Caco-2 (cell line): ENCODE data around the gene TIGD1. TPM values are rescaled to one million over a fixed set of nuclear protein-coding genes. Genes with fewer than 3 reads are reported as not detected.

Source experiments
- BruUV-seq: library from RNA; stranded (reverse); fragments of 400-500 nt; replicated peaks from 2 replicates; lab custom pipeline; 2021; lab: Mats Ljungman, UMichigan
- CTCF ChIA-PET: fragments of 300-600 bp; sonication (Branson Sonifier 250); formaldehyde crosslinking; loops from one replicate; lab custom pipeline; 2022; ENCODE audit warnings: antibody characterized with exemption; lab: Charles Lee
- POLR2A ChIA-PET: fragments of 300-600 bp; sonication (Branson Sonifier 250); formaldehyde crosslinking; loops from one replicate; lab custom pipeline; 2022; ENCODE audit warnings: antibody characterized with exemption; lab: Charles Lee
- DNase-seq, 2 experiments: peaks; one replicate each; pipeline versions ENCODE4 v3.0.0 to v3.0.0-alpha.2; 2020 to 2022
- H3K27me3 ChIP-seq: replicated peaks from 2 replicates; pipeline ENCODE4 v1.6.0; 2011; ENCODE audit warnings: low read length; ENCODE audit not compliant: control insufficient read depth, insufficient read depth
- H3K36me3 ChIP-seq: 2 replicates; pipeline ENCODE4 v1.5.1; 2011; ENCODE audit warnings: low read length; ENCODE audit not compliant: control insufficient read depth, insufficient read depth
- H3K4me1 ChIP-seq: fragments of 250-450 bp; sonication (Bioruptor Pico); 2 replicates; pipeline ENCODE4 v1.5.1; 2020; ENCODE audit warnings: mild to moderate bottlenecking
- H3K4me3 ChIP-seq: 2 replicates; pipeline ENCODE4 v1.5.1; 2011; ENCODE audit warnings: low read depth, mild to moderate bottlenecking, control low read depth, low read length
- H3K9me3 ChIP-seq: fragments of 250-450 bp; sonication (Bioruptor Pico); 2 replicates; pipeline ENCODE4 v1.5.1; 2020; ENCODE audit warnings: mild to moderate bottlenecking, moderate library complexity
- H3K27ac Mint-ChIP-seq: one replicate; pipeline ENCODE4 v1.8.0; 2022; ENCODE audit warnings: mixed read lengths; ENCODE audit not compliant: unreplicated experiment
- H3K27me3 Mint-ChIP-seq: one replicate; pipeline ENCODE4 v1.8.0; 2022; ENCODE audit warnings: mixed read lengths; ENCODE audit not compliant: insufficient read depth, unreplicated experiment
- H3K36me3 Mint-ChIP-seq: one replicate; pipeline ENCODE4 v1.8.0; 2022; ENCODE audit warnings: mild to moderate bottlenecking, mixed read lengths; ENCODE audit not compliant: insufficient read depth, unreplicated experiment
- H3K4me1 Mint-ChIP-seq: one replicate; pipeline ENCODE4 v1.8.0; 2022; ENCODE audit warnings: low read depth, mixed read lengths; ENCODE audit not compliant: unreplicated experiment
- H3K4me3 Mint-ChIP-seq: one replicate; pipeline ENCODE4 v1.8.0; 2022; ENCODE audit warnings: mild to moderate bottlenecking, moderate library complexity, mixed read lengths; ENCODE audit not compliant: unreplicated experiment
- H3K9me3 Mint-ChIP-seq: one replicate; pipeline ENCODE4 v1.8.0; 2022; ENCODE audit warnings: mixed read lengths; ENCODE audit not compliant: unreplicated experiment
- CTCF ChIP-seq, 2 experiments: fragments of 200-600 bp in 1 of 2; IDR thresholded peaks; 1 replicate in 1 of 2; 2 replicates in 1 of 2; pipeline versions ENCODE4 v1.5.1 to v1.8.0; 2011 to 2022; ENCODE audit warnings: antibody characterized with exemption in 1 of 2, control low read depth in 1 of 2, inconsistent platforms in 1 of 2, low read depth in 1 of 2, low read length in 1 of 2, mild to moderate bottlenecking in 1 of 2, moderate library complexity in 1 of 2; ENCODE audit not compliant: insufficient read depth in 1 of 2, severe bottlenecking in 1 of 2, unreplicated experiment in 1 of 2
- intact Hi-C: fragments of 100-400 bp; cut with micrococcal nuclease; formaldehyde crosslinking; loops from one replicate; pipeline ENCODE4 v1.10.0; 2022; ENCODE audit not compliant: unreplicated experiment
- total RNA-seq: library from RNA; stranded (reverse); gene quantifications from 2 replicates; pipeline ENCODE4 v1.2.3, GENCODE V29; 2022

Gene TIGD1
- total RNA-seq, 1 experiment from 2014 or later: 4.4 TPM

DNA sequence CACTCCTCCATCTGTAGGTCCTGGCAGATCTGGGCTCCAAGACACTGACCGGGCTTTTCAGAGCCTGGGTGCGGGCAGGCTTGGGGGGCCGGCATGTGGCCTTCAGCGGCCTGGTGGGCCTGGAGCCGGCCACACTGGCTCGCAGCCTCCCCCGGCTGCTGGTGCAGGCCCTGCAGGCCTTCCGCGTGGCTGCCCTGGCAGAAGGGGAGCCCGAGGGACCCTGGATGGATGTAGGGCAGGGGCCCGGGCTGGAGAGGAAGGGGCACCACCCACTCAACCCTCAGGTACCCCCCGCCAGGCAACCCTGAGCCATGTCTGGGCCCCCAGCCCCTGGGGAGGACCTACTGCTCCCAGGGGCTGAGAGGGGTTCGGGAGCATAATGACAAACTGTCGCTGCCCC lies 25.2 kb downstream of the TIGD1 start:
- TF ChIP-seq CTCF (IDR thresholded peaks at IDR 0.05; ENCODE audit: insufficient read depth in 1 of 2, low read depth in 1 of 2, low read length in 1 of 2, severe bottlenecking in 1 of 2, unreplicated experiment in 1 of 2): no peak
- H3K36me3 ChIP-seq: no peaks in the 10 kb centered on the region
- Mint-ChIP-seq H3K36me3 (peaks cover 6% of the 10 kb centered on the region), H3K4me1 (no peaks in the 10 kb centered on the region), H3K4me3 (no peak overlapping the region), H3K27me3 (no peaks in the 10 kb centered on the region), H3K27ac (no peak overlapping the region), H3K9me3 (no peaks in the 10 kb centered on the region)
- no peaks in the 10 kb centered on the region for H3K27me3 ChIP-seq
- no peaks in the 10 kb centered on the region for H3K9me3 ChIP-seq
- intact Hi-C loops: no loop called here
- BruUV-seq: no TSS peak
- no peak overlapping the region for H3K4me3 ChIP-seq
- ChIA-PET POLR2A (no interaction called here), CTCF (no interaction called here)
- no peak for DNase-seq
- no peaks in the 10 kb centered on the region for H3K4me1 ChIP-seq

DNA sequence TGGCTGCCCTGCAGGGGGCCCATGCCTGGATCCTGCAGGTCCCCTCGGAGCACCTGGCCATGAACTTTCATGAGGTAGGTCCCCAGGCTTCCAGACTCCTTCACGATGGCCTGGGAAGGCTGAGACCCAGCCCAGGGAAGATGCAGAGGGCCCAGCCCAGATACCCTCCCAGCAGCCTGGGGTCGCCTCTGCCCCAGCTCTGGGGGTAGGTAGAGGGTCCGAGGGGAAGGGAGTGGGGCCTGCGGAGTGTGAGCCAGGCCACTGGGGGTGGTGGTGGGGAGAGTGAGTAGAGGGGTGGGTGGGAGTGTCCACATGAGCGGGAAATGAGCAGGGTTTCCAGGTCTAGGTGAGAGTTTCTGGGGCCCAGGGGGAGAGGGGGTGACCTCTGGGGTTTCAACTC lies 25.6 kb downstream of the TIGD1 start:
- Histone ChIP-seq H3K4me1 (no peaks in the 10 kb centered on the region), H3K27me3 (no peaks in the 10 kb centered on the region), H3K4me3 (no peak overlapping the region), H3K9me3 (no peaks in the 10 kb centered on the region), H3K36me3 (no peaks in the 10 kb centered on the region)
- ChIA-PET CTCF (interaction anchor here (0.6 kb wide), 1 partner anchor 9 kb away, joined by 3 read pairs; no protein-coding TSS in a partner anchor), POLR2A (no interaction called here)
- no peak for DNase-seq
- Mint-ChIP-seq H3K27me3 (no peaks in the 10 kb centered on the region), H3K36me3 (peaks cover 6% of the 10 kb centered on the region), H3K9me3 (no peaks in the 10 kb centered on the region), H3K27ac (no peak overlapping the region), H3K4me1 (no peaks in the 10 kb centered on the region), H3K4me3 (no peak overlapping the region)
- no TSS peak for BruUV-seq
- TF ChIP-seq CTCF (IDR thresholded peaks at IDR 0.05; ENCODE audit: insufficient read depth in 1 of 2, low read depth in 1 of 2, low read length in 1 of 2, severe bottlenecking in 1 of 2, unreplicated experiment in 1 of 2): no peak
- intact Hi-C loops: loop anchor here (5.0 kb wide), 1 partner anchor 82 kb away; no protein-coding TSS in a partner anchor

- Mint-ChIP-seq H3K9me3 (no peaks in the 10 kb centered on the region), H3K4me1 (no peaks in the 10 kb centered on the region), H3K27ac (no peak overlapping the region), H3K27me3 (no peaks in the 10 kb centered on the region), H3K4me3 (no peak overlapping the region), H3K36me3 (peaks cover 6% of the 10 kb centered on the region)
- H3K27me3 ChIP-seq: no peaks in the 10 kb centered on the region
- TF ChIP-seq CTCF (IDR thresholded peaks at IDR 0.05; ENCODE audit: insufficient read depth in 1 of 2, low read depth in 1 of 2, low read length in 1 of 2, severe bottlenecking in 1 of 2, unreplicated experiment in 1 of 2): no peak
- no peak for DNase-seq
- no peaks in the 10 kb centered on the region for H3K36me3 ChIP-seq
- H3K9me3 ChIP-seq: no peaks in the 10 kb centered on the region
- no TSS peak for BruUV-seq
- ChIA-PET CTCF (interaction anchor here (0.6 kb wide), 1 partner anchor 10 kb away, joined by 3 read pairs; no protein-coding TSS in a partner anchor), POLR2A (no interaction called here)
- no peak overlapping the region for H3K4me3 ChIP-seq
- no peaks in the 10 kb centered on the region for H3K4me1 ChIP-seq
- intact Hi-C loops: loop anchor here (5.0 kb wide), 1 partner anchor 82 kb away; no protein-coding TSS in a partner anchor
Observed at GRCh38 chr2:232523682-232524597, 26.4 kb downstream of the TIGD1 start.
